K562 (cell line): ENCODE results near the gene MEF2C. TPM values are rescaled to one million over a fixed set of nuclear protein-coding genes. Genes with fewer than 3 reads are reported as not detected.

Source experiments
- ARID3A ChIP-seq: IDR thresholded peaks from 2 replicates; pipeline ENCODE4 v1.6.1; 2012; ENCODE audit warnings: low read depth, low read length, improper control_type of control experiment, borderline replicate concordance
- BMI1 ChIP-seq: fragments of 150-350 bp; IDR thresholded peaks from 2 replicates; pipeline ENCODE4 v1.6.1; 2014; ENCODE audit warnings: low read length
- CEBPB ChIP-seq: fragments of 450-650 bp; IDR thresholded peaks from 2 replicates; pipeline ENCODE4 v1.6.1; 2016; ENCODE audit warnings: missing genetic modification characterization, missing compliant biosample characterization
- CEBPG ChIP-seq, 3 experiments: fragments of 200-800 bp in 1 of 3; sonication (Bioruptor generic) in 1 of 3; sonication (generic) in 1 of 3; formaldehyde crosslinking in 1 of 3; IDR thresholded peaks in 2 of 3; conservative IDR thresholded peaks in 1 of 3; 2 replicates each; pipeline versions ENCODE4 v1.6.1 to v1.8.0; 2016 to 2022; ENCODE audit warnings: missing compliant biosample characterization in 2 of 3, missing genetic modification characterization in 2 of 3, mild to moderate bottlenecking in 1 of 3, missing genetic modification reagents in 1 of 3
- CTCFL ChIP-seq: IDR thresholded peaks from 2 replicates; pipeline ENCODE4 v1.6.1; 2011; ENCODE audit warnings: borderline replicate concordance, low read depth, mild to moderate bottlenecking, moderate library complexity, low read length; ENCODE audit not compliant: insufficient read depth, poor library complexity, severe bottlenecking
- CXXC5 ChIP-seq: fragments of 250-450 bp; sonication (Bioruptor Pico); IDR thresholded peaks from 2 replicates; pipeline ENCODE4 v1.8.0; 2022; ENCODE audit warnings: inconsistent platforms, mild to moderate bottlenecking, moderate library complexity
- EP300 ChIP-seq: IDR thresholded peaks from 2 replicates; pipeline ENCODE4 v1.6.1; 2012; ENCODE audit warnings: low read length, improper control_type of control experiment
- GATA2 ChIP-seq: sonication (generic); formaldehyde crosslinking; IDR thresholded peaks from 2 replicates; pipeline ENCODE4 v1.4.0; 2020; ENCODE audit warnings: mild to moderate bottlenecking, missing genetic modification reagents
- GTF2E2 ChIP-seq: fragments of 200-800 bp; sonication (Bioruptor generic); IDR thresholded peaks from 2 replicates; pipeline ENCODE4 v1.6.1; 2016; ENCODE audit warnings: missing genetic modification characterization, missing compliant biosample characterization
- GTF3C2 ChIP-seq: IDR thresholded peaks from 3 replicates; pipeline ENCODE4 v1.6.1; 2011; ENCODE audit warnings: borderline replicate concordance, mild to moderate bottlenecking, moderate library complexity; ENCODE audit not compliant: insufficient read length; ENCODE audit errors: extremely low read depth
- JUND ChIP-seq, 2 experiments: IDR thresholded peaks; 2 replicates in 1 of 2; 3 replicates in 1 of 2; pipeline ENCODE4 v1.6.1; 2011; ENCODE audit warnings: borderline replicate concordance in 2 of 2, low read depth in 2 of 2, low read length in 2 of 2, improper control_type of control experiment in 1 of 2, missing biosample characterization in 1 of 2, missing genetic modification characterization in 1 of 2, missing genetic modification reagents in 1 of 2
- KDM1A ChIP-seq, 2 experiments: fragments of 450-650 bp; IDR thresholded peaks; 2 replicates each; pipeline ENCODE4 v1.6.1; 2016; ENCODE audit warnings: mild to moderate bottlenecking in 2 of 2
- MEIS2 ChIP-seq: fragments of 450-650 bp; IDR thresholded peaks from 2 replicates; pipeline ENCODE4 v1.6.1; 2014; ENCODE audit warnings: mild to moderate bottlenecking; ENCODE audit not compliant: partially characterized antibody
- MTA1 ChIP-seq: fragments of 450-650 bp; IDR thresholded peaks from 2 replicates; pipeline ENCODE4 v1.6.1; 2017; ENCODE audit warnings: borderline replicate concordance
- MTA3 ChIP-seq: fragments of 450-650 bp; formaldehyde crosslinking; IDR thresholded peaks from 2 replicates; pipeline ENCODE4 v1.6.1; 2017; ENCODE audit warnings: mild to moderate bottlenecking, borderline replicate concordance
- NFIC ChIP-seq: fragments of 450-650 bp; IDR thresholded peaks from 2 replicates; pipeline ENCODE4 v1.6.1; 2017; ENCODE audit warnings: mild to moderate bottlenecking, inconsistent platforms
- POLR2B ChIP-seq: fragments of 450-650 bp; IDR thresholded peaks from 2 replicates; pipeline ENCODE4 v1.6.1; 2018; ENCODE audit warnings: low read depth; ENCODE audit not compliant: partially characterized antibody
- SLC30A9 ChIP-seq: fragments of 250-450 bp; sonication (Bioruptor Pico); IDR thresholded peaks from 2 replicates; pipeline ENCODE4 v1.8.0; 2022; ENCODE audit warnings: mild to moderate bottlenecking, moderate library complexity
- SREBF2 ChIP-seq: sonication (generic); formaldehyde crosslinking; IDR thresholded peaks from 2 replicates; pipeline ENCODE4 v1.4.0; 2020; ENCODE audit warnings: mild to moderate bottlenecking, missing genetic modification reagents
- TCF15 ChIP-seq: fragments of 250-450 bp; sonication (Bioruptor Pico); IDR thresholded peaks from 2 replicates; pipeline ENCODE4 v1.8.0; 2022; ENCODE audit warnings: moderate library complexity, mild to moderate bottlenecking, inconsistent platforms
- ZNF24 ChIP-seq: fragments of 450-650 bp; IDR thresholded peaks from 2 replicates; pipeline ENCODE4 v1.6.1; 2016
- polyA plus RNA-seq, 8 experiments: library from polyadenylated mRNA; depleted of rRNA in 4 of 8; stranded (reverse) in 5 of 8; unstranded in 3 of 8; fragments of >200 nt; fragmentation: Nextera tagmentation in 2 of 8; fragmentation: Illumina TruSeq in 1 of 8; extraction: Ambion mirVana in 2 of 8; extraction: Trizol in 1 of 8; gene quantifications; 2 replicates each; pipeline versions ENCODE4 v1.2.1 to v1.2.3, GENCODE V29; 2011 to 2014; ENCODE audit warnings: inconsistent platforms in 1 of 8, missing spikeins in 1 of 8
- total RNA-seq, 7 experiments: library from RNA; depleted of rRNA in 6 of 7; stranded (reverse); fragments of >200 nt in 6 of 7; fragmentation: Illumina TruSeq in 2 of 7; extraction: Trizol in 2 of 7; gene quantifications; 2 replicates each; pipeline versions ENCODE4 v1.2.1 to v1.2.3, GENCODE V29; 2011 to 2021; ENCODE audit warnings: low replicate concordance in 1 of 7

MEF2C gene
- total and polyA plus RNA-seq, 9 of the 15 experiments (the other 6 are each of a cell fraction or from before 2014, with no cell fraction given) = 25.1 to 67.8 (median 58.3) TPM

- TF ChIP-seq SREBF2 (CRISPR knock-in tag) (no peak), CTCFL (no peak), CEBPB (tag) (peak; percentile 60), GTF2E2 (no peak), GTF3C2 (no peak), ZNF24 (no peak), NFIC (no peak), CXXC5 (CRISPR knock-in tag) (no peak), MTA3 (no peak), BMI1 (no peak), KDM1A (IDR thresholded peaks at IDR 0.05) (peak; percentile 24 to 51; a peak in 2 of 4 replicates), JUND (IDR thresholded peaks at IDR 0.05; ENCODE audit: borderline replicate concordance, low read depth, low read length) (peak; percentile 3; the same call in 1 of the 2 replicates), JUND (tag; IDR thresholded peaks at IDR 0.05; ENCODE audit: borderline replicate concordance, low read depth, low read length) (no peak), CEBPG (CRISPR knock-in tag; IDR thresholded peaks at IDR 0.05) (no peak; the same call in 1 of the 2 replicates), CEBPG (tag; conservative IDR thresholded peaks at IDR 0.05 in 1 of 2, IDR thresholded peaks at IDR 0.05 in 1 of 2) (peak; percentile 45 to 58), GATA2 (CRISPR knock-in tag) (peak; percentile 38; the same call in 1 of the 2 replicates), MTA1 (no peak), POLR2B (no peak), TCF15 (no peak), MEIS2 (peak; percentile 6), EP300 (no peak), SLC30A9 (CRISPR knock-in tag) (no peak), ARID3A (0 out of 2 replicates have a peak, but pooled peaks have one; percentile 30)
These were observed 3.3 kb downstream of the MEF2C start (continued) for GRCh38 chr5:88879724-88880123.
